WTC11 (cell line): ENCODE results near the gene CLCN4. TPM values are rescaled to one million over a fixed set of nuclear protein-coding genes. Genes with fewer than 3 reads are reported as not detected.

ENCODE experiments used
- ATAC-seq: fragments of 200-7000 bp; cut with Tn5 transposase; 2 replicates; pipeline ENCODE4 v1.10.0; 2021; ENCODE audit warnings: mild to moderate bottlenecking, moderate library complexity
- CTCF ChIA-PET: fragments of 300-600 bp; sonication (Branson Sonifier 250); formaldehyde crosslinking; loops from one replicate; lab custom pipeline; 2021; ENCODE audit warnings: antibody characterized with exemption; lab: Charles Lee
- POLR2A ChIA-PET: fragments of 350-600 bp; sonication (Branson Sonifier 250); formaldehyde crosslinking; loops from one replicate; lab custom pipeline; 2021; ENCODE audit warnings: antibody characterized with exemption; lab: Charles Lee
- DNase-seq: peaks from one replicate; pipeline ENCODE4 v3.0.0; 2021; ENCODE audit warnings: low spot score
- H3K27ac Mint-ChIP-seq: 2 replicates; pipeline ENCODE4 v1.8.0; 2021; ENCODE audit warnings: mixed read lengths
- H3K27me3 Mint-ChIP-seq: 2 replicates; pipeline ENCODE4 v1.8.0; 2021; ENCODE audit warnings: low read depth, mild to moderate bottlenecking, moderate library complexity, mixed read lengths
- H3K36me3 Mint-ChIP-seq: 2 replicates; pipeline ENCODE4 v1.8.0; 2021; ENCODE audit warnings: mixed read lengths
- H3K4me1 Mint-ChIP-seq: 2 replicates; pipeline ENCODE4 v1.8.0; 2022; ENCODE audit warnings: mixed read lengths
- H3K4me3 Mint-ChIP-seq: 2 replicates; pipeline ENCODE4 v1.8.0; 2021; ENCODE audit warnings: mild to moderate bottlenecking, moderate library complexity, mixed read lengths
- H3K9me3 Mint-ChIP-seq: 2 replicates; pipeline ENCODE4 v1.8.0; 2021; ENCODE audit warnings: mixed read lengths
- ARID4B ChIP-seq: sonication (generic); formaldehyde crosslinking; IDR thresholded peaks from 2 replicates; pipeline ENCODE4 v1.8.0; 2023; ENCODE audit warnings: missing genetic modification reagents, mild to moderate bottlenecking, borderline replicate concordance
- CBFB ChIP-seq: sonication (generic); formaldehyde crosslinking; IDR thresholded peaks from 2 replicates; pipeline ENCODE4 v1.8.1; 2022; ENCODE audit warnings: mild to moderate bottlenecking, low read depth, missing genetic modification reagents
- ESRRA ChIP-seq: sonication (generic); formaldehyde crosslinking; IDR thresholded peaks from 2 replicates; pipeline ENCODE4 v1.8.1; 2022; ENCODE audit warnings: mild to moderate bottlenecking, missing genetic modification reagents, borderline replicate concordance
- FOXK1 ChIP-seq: sonication (generic); formaldehyde crosslinking; IDR thresholded peaks from 2 replicates; pipeline ENCODE4 v1.8.0; 2022; ENCODE audit warnings: mild to moderate bottlenecking, moderate library complexity, missing genetic modification reagents
- GTF2I ChIP-seq: fragments of 250-450 bp; sonication (Bioruptor Pico); conservative IDR thresholded peaks from 2 replicates; pipeline ENCODE4 v1.4.0; 2021; ENCODE audit warnings: mild to moderate bottlenecking
- MXD4 ChIP-seq: fragments of 250-450 bp; sonication (Bioruptor Pico); IDR thresholded peaks from 2 replicates; pipeline ENCODE4 v1.8.0; 2021; ENCODE audit warnings: mild to moderate bottlenecking, moderate library complexity, borderline replicate concordance
- MYBL2 ChIP-seq: sonication (generic); formaldehyde crosslinking; IDR thresholded peaks from 2 replicates; pipeline ENCODE4 v1.8.1; 2023; ENCODE audit warnings: mild to moderate bottlenecking, moderate library complexity, missing genetic modification reagents
- NFYB ChIP-seq: sonication (generic); formaldehyde crosslinking; conservative IDR thresholded peaks from 2 replicates; pipeline ENCODE4 v1.8.0; 2022; ENCODE audit warnings: low read depth, missing genetic modification reagents
- NR3C1 ChIP-seq: sonication (generic); formaldehyde crosslinking; conservative IDR thresholded peaks from 2 replicates; pipeline ENCODE4 v1.8.1; 2023; ENCODE audit warnings: low read depth, mild to moderate bottlenecking, missing genetic modification reagents
- ZNF317 ChIP-seq: sonication (generic); formaldehyde crosslinking; IDR thresholded peaks from 2 replicates; pipeline ENCODE4 v1.8.1; 2023; ENCODE audit warnings: low read depth, mild to moderate bottlenecking, moderate library complexity, missing genetic modification reagents, borderline replicate concordance
- ZNF396 ChIP-seq: fragments of 250-450 bp; sonication (Bioruptor Pico); IDR thresholded peaks from 2 replicates; pipeline ENCODE4 v1.8.0; 2021; ENCODE audit warnings: mild to moderate bottlenecking, moderate library complexity, borderline replicate concordance
- total RNA-seq: library from RNA; stranded (reverse); gene quantifications from 3 replicates; pipeline ENCODE4 v1.2.3, GENCODE V29; 2021
- TF ChIP-seq, protein P1 (sequence below): sonication (generic); formaldehyde crosslinking; IDR thresholded peaks from 2 replicates; pipeline ENCODE4 v1.8.1; 2023; ENCODE audit warnings: mild to moderate bottlenecking, missing genetic modification reagents, borderline replicate concordance
- TF ChIP-seq, protein P2 (sequence below): sonication (generic); formaldehyde crosslinking; conservative IDR thresholded peaks from 2 replicates; pipeline ENCODE4 v1.8.1; 2022; ENCODE audit warnings: mild to moderate bottlenecking, missing genetic modification reagents
- TF ChIP-seq, protein P3 (sequence below): fragments of 250-450 bp; sonication (Bioruptor Pico); IDR thresholded peaks from 2 replicates; pipeline ENCODE4 v1.9.0; 2021; ENCODE audit warnings: mild to moderate bottlenecking
- TF ChIP-seq, protein P4 (sequence below): fragments of 250-450 bp; sonication (Bioruptor Pico); IDR thresholded peaks from 2 replicates; pipeline ENCODE4 v1.9.0; 2021; ENCODE audit warnings: mild to moderate bottlenecking, borderline replicate concordance

Gene CLCN4
- total RNA-seq, 1 experiment from 2014 or later = 8.9 TPM

- TF ChIP-seq, protein P1, sequence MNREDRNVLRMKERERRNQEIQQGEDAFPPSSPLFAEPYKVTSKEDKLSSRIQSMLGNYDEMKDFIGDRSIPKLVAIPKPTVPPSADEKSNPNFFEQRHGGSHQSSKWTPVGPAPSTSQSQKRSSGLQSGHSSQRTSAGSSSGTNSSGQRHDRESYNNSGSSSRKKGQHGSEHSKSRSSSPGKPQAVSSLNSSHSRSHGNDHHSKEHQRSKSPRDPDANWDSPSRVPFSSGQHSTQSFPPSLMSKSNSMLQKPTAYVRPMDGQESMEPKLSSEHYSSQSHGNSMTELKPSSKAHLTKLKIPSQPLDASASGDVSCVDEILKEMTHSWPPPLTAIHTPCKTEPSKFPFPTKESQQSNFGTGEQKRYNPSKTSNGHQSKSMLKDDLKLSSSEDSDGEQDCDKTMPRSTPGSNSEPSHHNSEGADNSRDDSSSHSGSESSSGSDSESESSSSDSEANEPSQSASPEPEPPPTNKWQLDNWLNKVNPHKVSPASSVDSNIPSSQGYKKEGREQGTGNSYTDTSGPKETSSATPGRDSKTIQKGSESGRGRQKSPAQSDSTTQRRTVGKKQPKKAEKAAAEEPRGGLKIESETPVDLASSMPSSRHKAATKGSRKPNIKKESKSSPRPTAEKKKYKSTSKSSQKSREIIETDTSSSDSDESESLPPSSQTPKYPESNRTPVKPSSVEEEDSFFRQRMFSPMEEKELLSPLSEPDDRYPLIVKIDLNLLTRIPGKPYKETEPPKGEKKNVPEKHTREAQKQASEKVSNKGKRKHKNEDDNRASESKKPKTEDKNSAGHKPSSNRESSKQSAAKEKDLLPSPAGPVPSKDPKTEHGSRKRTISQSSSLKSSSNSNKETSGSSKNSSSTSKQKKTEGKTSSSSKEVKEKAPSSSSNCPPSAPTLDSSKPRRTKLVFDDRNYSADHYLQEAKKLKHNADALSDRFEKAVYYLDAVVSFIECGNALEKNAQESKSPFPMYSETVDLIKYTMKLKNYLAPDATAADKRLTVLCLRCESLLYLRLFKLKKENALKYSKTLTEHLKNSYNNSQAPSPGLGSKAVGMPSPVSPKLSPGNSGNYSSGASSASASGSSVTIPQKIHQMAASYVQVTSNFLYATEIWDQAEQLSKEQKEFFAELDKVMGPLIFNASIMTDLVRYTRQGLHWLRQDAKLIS (CRISPR knock-in tag) = no peak
- TF ChIP-seq NFYB (CRISPR knock-in tag) = no peak
- TF ChIP-seq ARID4B (CRISPR knock-in tag) = no peak
- no peak for TF ChIP-seq CBFB (CRISPR knock-in tag)
- TF ChIP-seq ZNF317 = no peak
- TF ChIP-seq, all 79 proteins: peak for 0
Observed at GRCh38 chrX:10183760-10184159, 27.0 kb downstream of the CLCN4 start (continued).

DNA sequence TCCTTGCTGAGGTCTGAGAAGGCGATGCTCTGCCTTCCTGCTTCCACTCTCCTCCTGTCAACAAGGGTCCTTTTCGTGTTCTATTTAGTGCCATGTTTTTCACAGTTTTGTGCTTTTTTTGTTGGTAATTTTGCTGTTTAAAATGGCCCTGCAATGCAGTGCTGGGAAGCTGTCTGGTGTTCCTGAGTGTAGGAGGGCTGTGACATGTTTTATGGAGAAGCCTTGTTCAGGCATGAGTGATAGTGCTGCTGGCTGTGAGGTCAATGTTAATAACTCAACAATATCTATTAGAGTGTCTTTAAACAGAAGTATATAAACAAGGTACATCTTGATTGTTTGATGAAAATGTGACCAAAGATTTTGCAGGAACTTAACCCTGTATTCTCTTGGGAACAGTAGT, 27.6 kb downstream of the CLCN4 start:
- ChIA-PET CTCF (no interaction called here), POLR2A (no interaction called here)
- no peak for DNase-seq
- TF ChIP-seq, protein P2, sequence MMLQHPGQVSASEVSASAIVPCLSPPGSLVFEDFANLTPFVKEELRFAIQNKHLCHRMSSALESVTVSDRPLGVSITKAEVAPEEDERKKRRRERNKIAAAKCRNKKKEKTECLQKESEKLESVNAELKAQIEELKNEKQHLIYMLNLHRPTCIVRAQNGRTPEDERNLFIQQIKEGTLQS (CRISPR knock-in tag) = no peak
- TF ChIP-seq, protein P3, sequence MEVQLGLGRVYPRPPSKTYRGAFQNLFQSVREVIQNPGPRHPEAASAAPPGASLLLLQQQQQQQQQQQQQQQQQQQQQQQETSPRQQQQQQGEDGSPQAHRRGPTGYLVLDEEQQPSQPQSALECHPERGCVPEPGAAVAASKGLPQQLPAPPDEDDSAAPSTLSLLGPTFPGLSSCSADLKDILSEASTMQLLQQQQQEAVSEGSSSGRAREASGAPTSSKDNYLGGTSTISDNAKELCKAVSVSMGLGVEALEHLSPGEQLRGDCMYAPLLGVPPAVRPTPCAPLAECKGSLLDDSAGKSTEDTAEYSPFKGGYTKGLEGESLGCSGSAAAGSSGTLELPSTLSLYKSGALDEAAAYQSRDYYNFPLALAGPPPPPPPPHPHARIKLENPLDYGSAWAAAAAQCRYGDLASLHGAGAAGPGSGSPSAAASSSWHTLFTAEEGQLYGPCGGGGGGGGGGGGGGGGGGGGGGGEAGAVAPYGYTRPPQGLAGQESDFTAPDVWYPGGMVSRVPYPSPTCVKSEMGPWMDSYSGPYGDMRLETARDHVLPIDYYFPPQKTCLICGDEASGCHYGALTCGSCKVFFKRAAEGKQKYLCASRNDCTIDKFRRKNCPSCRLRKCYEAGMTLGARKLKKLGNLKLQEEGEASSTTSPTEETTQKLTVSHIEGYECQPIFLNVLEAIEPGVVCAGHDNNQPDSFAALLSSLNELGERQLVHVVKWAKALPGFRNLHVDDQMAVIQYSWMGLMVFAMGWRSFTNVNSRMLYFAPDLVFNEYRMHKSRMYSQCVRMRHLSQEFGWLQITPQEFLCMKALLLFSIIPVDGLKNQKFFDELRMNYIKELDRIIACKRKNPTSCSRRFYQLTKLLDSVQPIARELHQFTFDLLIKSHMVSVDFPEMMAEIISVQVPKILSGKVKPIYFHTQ (CRISPR knock-in tag) = no peak
- TF ChIP-seq ZNF396 (CRISPR knock-in tag) = no peak
- no peak for TF ChIP-seq MYBL2 (CRISPR knock-in tag)
- no peak for TF ChIP-seq GTF2I
- TF ChIP-seq, protein P4, sequence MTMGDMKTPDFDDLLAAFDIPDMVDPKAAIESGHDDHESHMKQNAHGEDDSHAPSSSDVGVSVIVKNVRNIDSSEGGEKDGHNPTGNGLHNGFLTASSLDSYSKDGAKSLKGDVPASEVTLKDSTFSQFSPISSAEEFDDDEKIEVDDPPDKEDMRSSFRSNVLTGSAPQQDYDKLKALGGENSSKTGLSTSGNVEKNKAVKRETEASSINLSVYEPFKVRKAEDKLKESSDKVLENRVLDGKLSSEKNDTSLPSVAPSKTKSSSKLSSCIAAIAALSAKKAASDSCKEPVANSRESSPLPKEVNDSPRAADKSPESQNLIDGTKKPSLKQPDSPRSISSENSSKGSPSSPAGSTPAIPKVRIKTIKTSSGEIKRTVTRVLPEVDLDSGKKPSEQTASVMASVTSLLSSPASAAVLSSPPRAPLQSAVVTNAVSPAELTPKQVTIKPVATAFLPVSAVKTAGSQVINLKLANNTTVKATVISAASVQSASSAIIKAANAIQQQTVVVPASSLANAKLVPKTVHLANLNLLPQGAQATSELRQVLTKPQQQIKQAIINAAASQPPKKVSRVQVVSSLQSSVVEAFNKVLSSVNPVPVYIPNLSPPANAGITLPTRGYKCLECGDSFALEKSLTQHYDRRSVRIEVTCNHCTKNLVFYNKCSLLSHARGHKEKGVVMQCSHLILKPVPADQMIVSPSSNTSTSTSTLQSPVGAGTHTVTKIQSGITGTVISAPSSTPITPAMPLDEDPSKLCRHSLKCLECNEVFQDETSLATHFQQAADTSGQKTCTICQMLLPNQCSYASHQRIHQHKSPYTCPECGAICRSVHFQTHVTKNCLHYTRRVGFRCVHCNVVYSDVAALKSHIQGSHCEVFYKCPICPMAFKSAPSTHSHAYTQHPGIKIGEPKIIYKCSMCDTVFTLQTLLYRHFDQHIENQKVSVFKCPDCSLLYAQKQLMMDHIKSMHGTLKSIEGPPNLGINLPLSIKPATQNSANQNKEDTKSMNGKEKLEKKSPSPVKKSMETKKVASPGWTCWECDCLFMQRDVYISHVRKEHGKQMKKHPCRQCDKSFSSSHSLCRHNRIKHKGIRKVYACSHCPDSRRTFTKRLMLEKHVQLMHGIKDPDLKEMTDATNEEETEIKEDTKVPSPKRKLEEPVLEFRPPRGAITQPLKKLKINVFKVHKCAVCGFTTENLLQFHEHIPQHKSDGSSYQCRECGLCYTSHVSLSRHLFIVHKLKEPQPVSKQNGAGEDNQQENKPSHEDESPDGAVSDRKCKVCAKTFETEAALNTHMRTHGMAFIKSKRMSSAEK (CRISPR knock-in tag) = no peak
- TF ChIP-seq NR3C1 (CRISPR knock-in tag) = no peak
- TF ChIP-seq ZNF317 = no peak
- TF ChIP-seq, protein P1 (CRISPR knock-in tag) = no peak
- no peak for TF ChIP-seq ESRRA (CRISPR knock-in tag)
- TF ChIP-seq MXD4 = no peak
- TF ChIP-seq FOXK1 (CRISPR knock-in tag) = no peak

More for the DNA sequence above, 27.6 kb downstream of the CLCN4 start:
- Mint-ChIP-seq H3K27me3 (no peaks in the 10 kb centered on the region), H3K4me1 (peaks cover 6% of the 10 kb centered on the region), H3K4me3 (no peak overlapping the region), H3K9me3 (no peaks in the 10 kb centered on the region), H3K36me3 (peaks cover 2% of the 10 kb centered on the region; the same call in 1 of the 2 replicates), H3K27ac (no peak overlapping the region)
- no peak for ATAC-seq
